ENCODE results near the gene ELK4.

Gene ELK4

GRCh38 chr1:205581321-205581980 is 50.4 kb downstream of the ELK4 start:
- no peak overlapping the region for H3K27ac ChIP-seq
- TF ChIP-seq ZFX (IDR thresholded peaks at IDR 0.05; ENCODE audit: borderline replicate concordance), result no peak
- no peak for TF ChIP-seq CTCF (IDR thresholded peaks at IDR 0.05)

GRCh38 chr1:205580923-205581180 is 51.0 kb downstream of the ELK4 start:
- no peak overlapping the region for H3K27ac ChIP-seq
- TF ChIP-seq ZFX (IDR thresholded peaks at IDR 0.05; ENCODE audit: borderline replicate concordance) (no peak), CTCF (IDR thresholded peaks at IDR 0.05) (no peak)

- TF ChIP-seq CTCF (IDR thresholded peaks at IDR 0.05), result no peak
- no peak for TF ChIP-seq ZFX (IDR thresholded peaks at IDR 0.05; ENCODE audit: borderline replicate concordance)
- H3K27ac ChIP-seq, result no peak overlapping the region
Measured at GRCh38 chr1:205580140-205580922, 51.5 kb downstream of the ELK4 start.

GRCh38 chr1:205579711-205580110 is 52.1 kb downstream of the ELK4 start:
- no peak for TF ChIP-seq CTCF (IDR thresholded peaks at IDR 0.05)
- TF ChIP-seq ZFX (IDR thresholded peaks at IDR 0.05; ENCODE audit: borderline replicate concordance), result no peak
- H3K27ac ChIP-seq, result no peak overlapping the region

- TF ChIP-seq CTCF (IDR thresholded peaks at IDR 0.05) (no peak), ZFX (IDR thresholded peaks at IDR 0.05; ENCODE audit: borderline replicate concordance) (no peak)
- no peak overlapping the region for H3K27ac ChIP-seq
Measured at GRCh38 chr1:205578780-205579571, 52.8 kb downstream of the ELK4 start.

GRCh38 chr1:205577874-205578658 is 53.7 kb downstream of the ELK4 start:
- H3K27ac ChIP-seq, result no peak overlapping the region
- no peak for TF ChIP-seq ZFX (IDR thresholded peaks at IDR 0.05; ENCODE audit: borderline replicate concordance)
- TF ChIP-seq CTCF (IDR thresholded peaks at IDR 0.05), result no peak

All from 22Rv1 (cell line).